Measurements from ENCODE around the gene GRK5.

Gene GRK5

GRCh38 chr10:119406137-119406536, 198.8 kb downstream of the GRK5 start:
- ChIA-PET CTCF (interaction anchor here (0.6 to 2.4 kb wide), 2 partner anchors 95 to 196 kb away, joined by 4 to 8 read pairs; no protein-coding TSS in a partner anchor), POLR2A (ENCODE audit: low non-redundant PET) (no interaction called here)
- no peak overlapping the region for H3K27ac ChIP-seq
- TF ChIP-seq CTCF (conservative IDR thresholded peaks at IDR 0.05; ENCODE audit: low read depth) = no peak
- DNase-seq (ENCODE audit: low spot score) = no peak

GRCh38 chr10:119406601-119407253, 199.4 kb downstream of the GRK5 start:
- no peak for DNase-seq (ENCODE audit: low spot score)
- POLR2A ChIA-PET (ENCODE audit: low non-redundant PET) = no interaction called here
- no peak for TF ChIP-seq CTCF (conservative IDR thresholded peaks at IDR 0.05; ENCODE audit: low read depth)
- CTCF ChIA-PET = interaction anchor here (0.6 to 2.4 kb wide), 3 partner anchors 10 to 197 kb away, joined by 4 to 8 read pairs (median 5); no protein-coding TSS in a partner anchor
- no peak overlapping the region for H3K27ac ChIP-seq

GRCh38 chr10:119407254-119407777, 199.9 kb downstream of the GRK5 start:
- TF ChIP-seq CTCF (conservative IDR thresholded peaks at IDR 0.05; ENCODE audit: low read depth) = no peak
- POLR2A ChIA-PET (ENCODE audit: low non-redundant PET) = interaction anchor here (0.6 kb wide), 1 partner anchor 18 kb away, joined by 3 read pairs; no protein-coding TSS in a partner anchor
- DNase-seq (ENCODE audit: low spot score) = no peak

GRCh38 chr10:119408072-119408471, 200.7 kb downstream of the GRK5 start:
- TF ChIP-seq CTCF (conservative IDR thresholded peaks at IDR 0.05; ENCODE audit: low read depth) = no peak
- ChIA-PET CTCF (interaction anchor here (2.4 kb wide), 1 partner anchor 198 kb away, joined by 8 read pairs; no protein-coding TSS in a partner anchor), POLR2A (ENCODE audit: low non-redundant PET) (interaction anchor here (0.6 kb wide), 1 partner anchor 36 kb away, joined by 10 read pairs; no protein-coding TSS in a partner anchor)
- no peak for DNase-seq (ENCODE audit: low spot score)
- H3K27ac ChIP-seq = no peak overlapping the region

More at GRCh38 chr10:119407254-119407777, 199.9 kb downstream of the GRK5 start:
- no peak overlapping the region for H3K27ac ChIP-seq
- CTCF ChIA-PET = interaction anchor here (0.6 to 2.4 kb wide), 3 partner anchors 9 to 198 kb away, joined by 5 to 8 read pairs (median 5); no protein-coding TSS in a partner anchor

GRCh38 chr10:119408969-119409371, 201.6 kb downstream of the GRK5 start:
- no peak overlapping the region for H3K27ac ChIP-seq
- POLR2A ChIA-PET (ENCODE audit: low non-redundant PET) = no interaction called here
- DNase-seq (ENCODE audit: low spot score) = no peak
- CTCF ChIA-PET = no interaction called here
- TF ChIP-seq CTCF (conservative IDR thresholded peaks at IDR 0.05; ENCODE audit: low read depth) = no peak

GRCh38 chr10:119409385-119409784, 202.0 kb downstream of the GRK5 start:
- ChIA-PET POLR2A (ENCODE audit: low non-redundant PET) (no interaction called here), CTCF (interaction anchor here (1.1 kb wide), 1 partner anchor 36 kb away, joined by 3 read pairs; no protein-coding TSS in a partner anchor)
- no peak for TF ChIP-seq CTCF (conservative IDR thresholded peaks at IDR 0.05; ENCODE audit: low read depth)
- no peak overlapping the region for H3K27ac ChIP-seq
- DNase-seq (ENCODE audit: low spot score) = no peak
